Coronary artery (tissue), 2 donors: Measurements from ENCODE around the gene FOXO6.

Experiments
- DNase-seq: peaks from one replicate; pipeline ENCODE4 v3.0.0-alpha.2; 2017; ENCODE audit warnings: low spot score
- H3K27ac ChIP-seq, 2 donors: fragments of 200-600 bp; sonication (generic); one replicate each; pipeline ENCODE4 v1.5.1; 2016 to 2019
- H3K4me3 ChIP-seq: fragments of 200-600 bp; sonication (generic); 2 replicates; pipeline ENCODE4 v1.5.1; 2016; ENCODE audit warnings: mild to moderate bottlenecking, moderate library complexity
- CTCF ChIP-seq: fragments of 200-600 bp; sonication (generic); IDR thresholded peaks from one replicate; pipeline ENCODE4 v1.5.1; 2019; ENCODE audit warnings: antibody characterized with exemption

The FOXO6 gene

DNA sequence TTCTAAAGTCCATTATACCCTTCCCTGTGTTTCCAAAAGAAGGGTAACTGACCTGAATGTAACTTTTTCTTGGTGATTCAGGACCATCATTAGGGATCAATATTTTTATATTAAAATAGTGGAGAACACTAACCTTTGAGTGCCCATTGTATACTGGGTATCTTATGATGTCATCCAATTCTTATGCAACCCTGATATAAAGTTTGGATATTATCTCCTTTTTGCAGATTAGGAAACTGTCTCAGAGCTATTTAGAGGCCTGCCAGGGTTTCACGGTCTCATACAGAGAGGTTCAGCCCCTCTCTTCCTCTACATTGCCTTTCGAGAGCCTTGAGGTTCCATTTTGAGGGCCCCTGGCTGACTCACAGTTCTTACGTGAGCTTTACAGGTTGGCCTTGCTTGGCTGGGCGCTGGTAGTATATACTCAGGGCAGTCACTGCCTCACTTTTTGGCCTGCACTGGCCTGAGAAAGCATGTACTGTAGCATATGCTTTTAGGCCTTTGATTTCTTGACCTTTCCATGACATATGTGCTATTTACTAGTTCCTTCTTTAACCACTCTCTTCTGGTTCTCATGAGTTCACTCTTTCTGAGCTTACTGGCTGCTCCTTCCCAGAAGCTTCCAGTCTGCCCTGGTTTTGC lies 15.7 kb upstream of the FOXO6 start:
- no peak overlapping the region for H3K27ac ChIP-seq
- DNase-seq, result no peak
- H3K4me3 ChIP-seq, result no peak overlapping the region
- TF ChIP-seq CTCF, result no peak

- TF ChIP-seq CTCF, result no peak
- Histone ChIP-seq H3K27ac (no peak overlapping the region), H3K4me3 (no peak overlapping the region)
- DNase-seq, result peak; percentile 19
These were observed 14.0 kb upstream of the FOXO6 start for GRCh38 chr1:41347276-41347675.

- peak; percentile 26 for DNase-seq
- no peak for TF ChIP-seq CTCF
These were observed 12.8 kb upstream of the FOXO6 start for GRCh38 chr1:41348394-41348793.

DNA sequence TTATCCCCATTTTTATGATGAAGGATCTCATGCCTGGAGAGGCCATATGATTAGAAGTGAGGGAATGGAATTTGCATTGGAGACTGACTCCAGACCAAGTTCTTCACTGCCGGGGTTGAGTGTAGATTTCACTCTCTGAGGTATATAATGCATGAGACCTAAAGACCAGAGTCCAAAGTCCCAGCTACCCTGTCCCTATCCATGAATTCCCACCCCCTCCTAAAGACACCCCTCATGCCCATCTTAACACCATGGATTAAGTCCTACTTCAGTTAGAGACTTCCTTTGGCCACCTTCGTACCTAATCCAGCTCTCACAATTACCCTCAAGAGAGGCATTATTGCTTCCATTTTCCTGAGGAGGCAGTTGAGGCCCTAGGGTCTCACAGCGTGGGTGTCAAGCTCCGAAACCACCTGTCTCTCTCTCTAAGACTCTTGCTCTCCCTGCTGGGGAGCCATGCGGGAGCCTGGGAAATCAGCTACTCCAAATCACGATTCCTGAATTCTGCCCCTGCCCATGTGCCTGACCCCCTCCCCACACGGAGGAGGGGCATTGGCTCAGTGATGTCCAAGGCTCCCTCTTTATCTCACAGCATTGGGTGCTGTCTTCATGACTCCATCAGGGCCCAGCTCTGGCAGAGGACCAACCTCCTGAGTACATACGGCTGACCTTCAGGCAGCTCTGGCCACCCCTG lies 11.7 kb upstream of the FOXO6 start:
- Histone ChIP-seq H3K27ac (no peak overlapping the region), H3K4me3 (no peak overlapping the region)
- no peak for TF ChIP-seq CTCF
- DNase-seq, result no peak

More at GRCh38 chr1:41348394-41348793, 12.8 kb upstream of the FOXO6 start:
- H3K4me3 ChIP-seq, result no peak overlapping the region
- no peak overlapping the region for H3K27ac ChIP-seq

- TF ChIP-seq CTCF, result no peak
- no peak overlapping the region for H3K27ac ChIP-seq
- no peak for DNase-seq
- H3K4me3 ChIP-seq, result no peak overlapping the region
These were observed 11.2 kb upstream of the FOXO6 start for GRCh38 chr1:41350055-41350378.

GRCh38 chr1:41351262-41352151 lies 9.7 kb upstream of the FOXO6 start:
- DNase-seq, result no peak
- Histone ChIP-seq H3K27ac (no peak overlapping the region), H3K4me3 (no peak overlapping the region)
- TF ChIP-seq CTCF, result no peak
